GM18508 (cell line): Measurements from ENCODE around the gene RIOK3.

Experiments
- ATAC-seq: cut with Tn5 transposase; IDR thresholded peaks from one replicate; pipeline ENCODE4 v1.9.1; 2021; ENCODE audit warnings: moderate number of reproducible peaks; ENCODE audit not compliant: insufficient read depth, unreplicated experiment

The RIOK3 gene

DNA sequence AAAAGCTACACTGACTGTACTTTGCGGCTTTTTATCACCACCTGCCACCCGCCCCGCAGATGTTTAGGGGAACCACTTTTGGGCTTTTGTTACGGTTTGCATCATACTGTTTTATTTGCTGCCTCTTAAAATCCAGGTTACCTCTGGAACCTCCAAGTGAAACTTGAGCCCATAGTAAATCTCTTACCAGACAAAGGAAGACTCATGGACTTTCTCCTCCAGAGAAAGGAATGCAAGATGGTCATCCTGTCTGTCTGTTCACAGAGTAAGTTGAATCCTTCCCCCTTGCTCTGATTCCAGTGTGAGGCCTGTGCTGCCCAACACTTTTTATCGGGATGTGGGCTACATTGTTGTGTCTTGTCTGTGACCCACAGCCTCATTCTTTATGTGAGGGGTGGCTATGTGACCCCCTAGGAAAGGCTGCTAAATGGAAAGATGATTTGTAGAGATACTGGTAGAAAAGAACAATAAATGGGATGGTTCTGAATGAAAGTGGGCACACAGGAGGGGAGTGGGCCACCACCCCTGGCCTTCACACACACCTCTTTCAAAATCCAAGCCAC is 73.5 kb downstream of the RIOK3 start:
- no peak for ATAC-seq

DNA sequence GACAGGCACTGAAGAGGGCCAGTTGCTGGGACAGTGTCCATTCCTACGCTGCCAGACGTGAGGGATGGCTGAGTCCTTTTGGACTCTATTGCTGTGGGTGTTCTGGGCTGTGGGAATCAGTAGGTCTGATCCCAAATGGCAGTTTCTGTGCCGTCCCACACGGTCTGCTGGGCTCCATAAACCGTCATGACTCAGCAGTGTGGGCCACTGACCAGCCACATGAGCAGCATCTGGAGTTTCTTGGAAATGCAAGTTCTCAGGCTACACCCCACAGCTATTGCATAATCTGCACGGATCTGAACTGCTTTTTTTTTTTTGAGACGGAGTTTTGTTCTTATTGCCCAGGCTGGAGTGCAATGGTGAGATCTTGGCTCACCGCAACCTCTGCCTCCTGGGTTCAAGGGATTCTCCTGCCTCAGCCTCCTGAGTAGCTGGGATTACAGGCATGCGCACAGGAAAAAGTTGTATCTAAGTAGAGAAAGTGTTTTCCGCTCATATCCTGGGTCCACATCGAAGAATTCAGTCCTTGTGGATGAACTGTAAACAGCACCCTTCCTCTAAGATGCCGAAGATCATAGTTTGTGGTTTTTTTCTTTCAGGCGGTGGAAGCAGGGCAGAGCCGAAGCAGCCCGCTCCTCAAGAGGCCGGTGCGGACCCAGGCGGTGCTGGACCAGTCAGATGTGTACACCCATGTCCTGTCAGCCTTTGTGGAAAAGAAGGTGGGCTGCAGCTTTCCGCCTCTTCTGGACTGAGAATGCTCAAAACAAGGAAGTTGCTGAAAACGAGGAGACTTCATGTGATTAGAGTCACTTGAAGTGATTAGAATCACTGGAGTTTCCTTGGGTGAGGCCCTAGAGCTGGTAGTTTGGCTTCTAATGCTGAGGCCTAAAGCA is 75.7 kb downstream of the RIOK3 start:
- no peak for ATAC-seq

GRCh38 chr18:23529604-23530003 is 76.5 kb downstream of the RIOK3 start:
- ATAC-seq = no peak

DNA sequence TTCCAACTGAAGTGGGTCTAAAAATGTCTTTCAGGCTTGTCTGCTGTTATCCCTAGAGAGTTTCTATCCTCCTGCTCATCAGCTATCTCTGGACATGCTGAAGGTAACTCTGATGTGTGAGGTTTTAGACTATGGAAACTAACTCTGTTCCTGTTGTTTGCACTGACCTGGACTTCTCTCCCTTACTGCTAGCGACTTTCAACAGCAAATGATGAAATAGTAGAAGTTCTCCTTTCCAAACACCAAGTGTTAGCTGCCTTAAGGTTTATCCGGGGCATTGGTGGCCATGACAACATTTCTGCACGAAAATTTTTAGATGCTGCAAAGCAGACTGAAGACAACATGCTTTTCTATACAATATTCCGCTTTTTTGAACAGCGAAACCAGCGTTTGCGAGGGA is 77.1 kb downstream of the RIOK3 start:
- no peak for ATAC-seq

- no peak for ATAC-seq
Measured at GRCh38 chr18:23531912-23532311, 78.8 kb downstream of the RIOK3 start.
